GM19193 (cell line): ENCODE data around the gene SEMA6D.

Experiments
- POLR2A ChIP-seq: IDR thresholded peaks from 4 replicates; pipeline ENCODE4 v1.6.1; 2011; ENCODE audit not compliant: insufficient read depth, insufficient read length; ENCODE audit errors: extremely low read depth

Gene SEMA6D

GRCh38 chr15:47814620-47815019 is 97.3 kb downstream of the SEMA6D start:
- no peak for TF ChIP-seq POLR2A

- no peak for TF ChIP-seq POLR2A
Observed at GRCh38 chr15:47817969-47818548, 100.8 kb downstream of the SEMA6D start.

GRCh38 chr15:47819158-47819557 is 101.9 kb downstream of the SEMA6D start:
- no peak for TF ChIP-seq POLR2A

GRCh38 chr15:47820057-47820746 is 102.9 kb downstream of the SEMA6D start:
- TF ChIP-seq POLR2A: no peak

GRCh38 chr15:47820747-47821319 is 103.5 kb downstream of the SEMA6D start:
- no peak for TF ChIP-seq POLR2A

GRCh38 chr15:47822048-47822447 is 104.7 kb downstream of the SEMA6D start:
- no peak for TF ChIP-seq POLR2A
